NOMO-1 treated with dmso at 0.1 percent for 144 hours (cell line): ENCODE data around the gene UQCC2.
A peak's percentile ranks its signal among the peaks of the same experiment; 100 is the strongest.

Experiments used
- DNase-seq: peaks from one replicate; lab custom pipeline; 2025; ENCODE audit not compliant: unreplicated experiment; lab: John Stamatoyannopoulos, UW

The UQCC2 gene

GRCh38 chr6:33725891-33726673, 14.6 kb upstream of the UQCC2 start:
- DNase-seq = no peak

- no peak for DNase-seq
These were observed 13.7 kb upstream of the UQCC2 start for GRCh38 chr6:33725222-33725621.

- DNase-seq = no peak
These were observed 12.9 kb upstream of the UQCC2 start for GRCh38 chr6:33724102-33725023.

GRCh38 chr6:33723371-33724085, 12.0 kb upstream of the UQCC2 start:
- no peak for DNase-seq

DNA sequence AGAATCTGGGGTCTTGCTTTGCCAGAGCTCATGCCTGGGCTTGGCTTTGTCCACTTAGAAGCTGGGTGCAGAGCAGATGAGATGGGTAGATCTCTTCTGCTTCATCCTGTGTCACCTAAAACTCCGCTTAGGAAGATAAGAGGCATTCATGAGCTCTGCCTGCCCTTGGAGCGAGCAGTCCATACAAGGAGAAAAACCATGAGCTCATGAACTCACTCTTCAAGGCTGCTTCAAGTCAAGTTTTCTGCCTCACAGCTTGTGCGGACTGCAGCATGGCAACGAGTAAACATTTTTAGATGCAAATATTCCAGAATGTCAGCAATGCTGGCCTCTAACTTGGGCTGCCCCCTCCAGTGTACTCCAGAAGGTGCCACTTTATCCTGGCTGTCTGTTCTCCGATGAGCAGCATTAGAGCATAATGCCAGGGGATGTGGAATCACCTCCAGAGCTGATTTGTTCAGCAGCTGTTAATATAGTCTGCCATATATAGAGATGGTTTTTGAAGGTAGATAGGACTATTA, 10.7 kb upstream of the UQCC2 start:
- no peak for DNase-seq

DNA sequence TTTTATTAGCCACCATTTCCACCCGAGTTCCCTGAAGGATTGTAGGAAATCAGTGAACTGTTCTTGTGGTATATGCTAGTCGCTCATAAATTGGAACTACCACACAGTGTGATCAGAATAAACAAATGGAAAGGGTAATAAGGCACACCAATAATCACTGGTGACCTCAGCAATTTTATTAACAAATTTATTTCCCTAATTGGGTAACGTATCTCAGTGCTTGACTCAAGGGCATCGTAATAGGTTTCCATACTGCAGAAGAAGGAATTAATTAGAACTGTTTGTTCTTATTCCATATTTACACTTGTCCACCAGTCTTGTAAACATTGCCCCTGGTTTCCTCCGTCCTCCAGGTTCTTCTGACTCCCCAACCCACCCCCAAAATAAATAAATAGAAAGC, 10.0 kb upstream of the UQCC2 start:
- no peak for DNase-seq

GRCh38 chr6:33720998-33721397, 9.5 kb upstream of the UQCC2 start:
- no peak for DNase-seq

GRCh38 chr6:33719326-33719987, 8.0 kb upstream of the UQCC2 start:
- DNase-seq = no peak

- peak; percentile 35 for DNase-seq
These were observed 7.2 kb upstream of the UQCC2 start for GRCh38 chr6:33718713-33719112.

GRCh38 chr6:33717934-33718455, 6.5 kb upstream of the UQCC2 start:
- DNase-seq = no peak

GRCh38 chr6:33716890-33717632, 5.6 kb upstream of the UQCC2 start:
- DNase-seq = no peak

- DNase-seq = no peak
These were observed 4.9 kb upstream of the UQCC2 start for GRCh38 chr6:33716379-33716778.

- no peak for DNase-seq
These were observed 3.0 kb upstream of the UQCC2 start for GRCh38 chr6:33714385-33715040.

DNA sequence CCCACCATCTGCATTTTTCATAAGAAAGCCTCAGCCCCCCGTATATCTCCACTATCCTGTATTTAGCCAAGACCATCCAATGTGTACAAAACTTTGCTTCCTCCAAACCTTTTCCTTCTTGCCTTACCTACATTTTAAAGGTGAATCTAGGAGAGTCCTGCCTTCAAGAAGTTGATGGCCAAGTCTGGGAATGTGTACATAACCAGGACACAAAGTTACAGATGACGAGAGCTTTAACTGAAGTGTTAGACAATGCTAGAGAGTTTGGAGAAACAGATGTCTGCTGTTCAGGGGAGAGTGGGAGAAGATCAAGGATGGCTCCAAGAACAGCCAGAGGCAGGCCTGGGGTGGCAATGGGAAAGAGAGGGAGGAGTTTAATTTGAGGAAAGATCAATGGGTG, 2.3 kb upstream of the UQCC2 start:
- no peak for DNase-seq

DNA sequence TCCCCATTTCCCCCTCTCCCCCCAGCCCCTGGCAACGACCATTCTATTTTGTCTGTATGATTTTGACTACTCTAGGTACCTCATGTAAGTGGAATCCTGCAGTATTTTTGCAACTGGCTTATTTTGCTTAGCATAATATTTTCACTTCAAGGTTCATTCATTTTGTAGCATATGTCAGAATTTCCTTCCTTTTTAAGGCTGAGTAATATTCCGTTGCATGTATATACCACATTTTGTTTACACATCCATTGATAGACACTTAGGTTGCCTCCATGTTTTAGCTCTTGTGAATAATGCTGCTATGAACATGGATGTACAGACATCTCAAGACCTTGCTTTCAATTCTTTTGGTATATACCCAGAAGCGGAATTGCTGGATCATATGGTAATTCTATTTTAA, 1.4 kb upstream of the UQCC2 start:
- DNase-seq = no peak

DNA sequence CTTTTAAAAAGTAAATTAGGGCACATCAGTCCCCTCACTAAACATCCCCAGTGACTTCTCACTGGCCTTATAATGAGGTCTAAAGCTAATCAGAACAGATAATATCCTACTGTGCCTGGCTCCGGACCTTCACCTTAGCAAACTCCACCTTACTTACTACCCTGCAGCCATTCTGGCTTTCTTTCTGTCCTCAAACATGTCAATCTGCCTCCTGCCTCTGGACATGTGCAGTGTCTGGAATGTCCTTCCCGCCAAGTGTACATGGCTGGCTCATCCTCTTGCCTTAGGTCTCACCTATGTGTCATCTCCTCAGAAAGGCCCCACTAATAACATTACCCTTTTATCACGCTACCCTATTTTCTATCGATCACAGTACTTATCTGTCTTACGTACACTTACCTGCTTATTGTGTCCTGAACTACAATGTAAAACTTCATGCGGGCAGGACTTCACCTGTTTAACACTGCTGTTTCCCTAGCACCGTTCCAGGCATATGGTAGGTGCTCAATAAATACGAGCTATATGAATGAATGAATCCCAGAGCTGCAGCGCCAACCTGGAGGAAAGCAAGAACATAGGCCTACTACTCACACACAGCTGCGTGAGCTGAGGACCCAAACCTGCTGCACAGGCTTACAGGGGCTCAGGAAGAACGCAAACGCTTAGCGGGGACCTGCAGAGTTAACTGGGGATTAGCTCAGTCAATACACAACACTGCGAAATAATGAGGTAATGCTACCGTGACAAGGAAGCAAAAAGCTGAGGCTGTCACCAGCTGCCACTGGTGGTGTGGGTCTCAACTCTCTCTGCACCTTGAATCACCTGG, 991 bp downstream of the UQCC2 start:
- DNase-seq = no peak

DNA sequence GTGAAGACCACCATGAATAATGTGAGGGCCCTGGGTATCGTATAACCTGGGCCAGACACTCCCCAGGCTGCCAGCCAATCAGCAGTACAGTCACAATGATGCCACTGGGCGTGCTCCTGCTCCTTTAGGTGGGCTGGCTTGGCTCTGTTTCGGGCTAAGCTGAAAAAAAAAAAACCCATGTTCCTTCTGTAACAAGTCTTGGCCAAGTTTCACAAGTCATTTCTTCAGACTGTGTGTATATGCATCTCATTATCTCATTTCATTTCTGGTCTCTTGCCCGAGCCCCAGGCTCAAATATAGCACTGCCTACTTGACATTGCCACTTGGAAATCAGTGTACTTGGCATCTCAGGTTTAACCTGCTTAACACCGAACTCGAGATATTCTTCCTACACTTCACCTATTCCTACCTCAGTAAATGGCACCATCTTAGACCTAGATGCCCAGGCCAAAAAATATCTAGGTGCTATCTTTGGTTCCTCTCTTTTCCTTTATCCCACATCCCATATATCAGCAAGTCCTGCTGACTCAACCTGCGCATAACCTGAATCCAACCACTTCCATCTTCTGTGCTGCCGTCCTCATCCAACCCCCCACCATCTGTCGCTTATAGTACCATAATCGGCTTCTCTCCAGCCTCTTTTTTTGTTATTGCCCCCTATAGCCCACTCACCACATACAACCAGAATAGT, 1.8 kb downstream of the UQCC2 start:
- DNase-seq = no peak
